ENCODE results near the gene PALLD. TPM values are rescaled to one million over a fixed set of nuclear protein-coding genes. Genes with fewer than 3 reads are reported as not detected.

PALLD gene
- total and polyA plus RNA-seq, 2 of the 13 experiments (the other 11 are each of a cell fraction or from before 2014, with no cell fraction given): 0.50 to 1.5 TPM

GRCh38 chr4:168781926-168782325 is 285.1 kb downstream of the PALLD start:
- intact Hi-C loops (cut with micrococcal nuclease; ENCODE audit: unreplicated experiment) (no loop called here), in situ Hi-C loops (cut with HindIII; ENCODE audit: extremely low pct_ligation_motif_present, low pct_unique_long_range_greater_than_20kb) (no loop called here)
- no peak for ATAC-seq
- BruUV-seq (replicated peaks): no TSS peak
- DNase-seq (ENCODE audit: low spot score): no peak
- Histone ChIP-seq H2AFZ (ENCODE audit: low read length) (no peak overlapping the region), H3K4me3 (replicated peaks in 1 of 3; ENCODE audit: insufficient read depth in 1 of 3, low read depth in 2 of 3, low read length in 3 of 3) (no peak overlapping the region), H3K9me3 (ENCODE audit: low read length) (peaks cover 1% of the 10 kb centered on the region; the same call in 1 of the 2 replicates), H3K79me2 (ENCODE audit: insufficient read depth, low read length) (no peaks in the 10 kb centered on the region), H3K4me2 (ENCODE audit: low read depth, low read length) (no peak overlapping the region), H3K9ac (ENCODE audit: insufficient read depth, low read depth, low read length) (no peak overlapping the region), H3K36me3 (replicated peaks in 1 of 2; ENCODE audit: control insufficient read depth in 1 of 2, insufficient read depth in 2 of 2, low read length in 2 of 2) (no peaks in the 10 kb centered on the region), H3K27ac (ENCODE audit: extremely low read length, insufficient read depth, low read length) (no peak overlapping the region), H3K27me3 (ENCODE audit: control insufficient read depth in 1 of 2, insufficient read depth in 2 of 2, low read length in 2 of 2) (no peaks in the 10 kb centered on the region), H4K20me1 (ENCODE audit: insufficient read depth, low read length) (no peaks in the 10 kb centered on the region), H3K4me1 (ENCODE audit: insufficient read depth, low read length) (no peaks in the 10 kb centered on the region)
- POLR2A ChIA-PET: no interaction called here
- TF ChIP-seq IRF2 (CRISPR knock-in tag; IDR thresholded peaks at IDR 0.05): no peak
- no peak for TF ChIP-seq TRAFD1 (CRISPR knock-in tag; IDR thresholded peaks at IDR 0.05; ENCODE audit: borderline replicate concordance)
- TF ChIP-seq NFE2L2 (IDR thresholded peaks at IDR 0.05; ENCODE audit: low read length): no peak
- TF ChIP-seq ZFP82 (CRISPR knock-in tag; IDR thresholded peaks at IDR 0.05; ENCODE audit: borderline replicate concordance): no peak
- TF ChIP-seq ETV5 (CRISPR knock-in tag; IDR thresholded peaks at IDR 0.05; ENCODE audit: borderline replicate concordance): no peak
- TF ChIP-seq SUZ12 (IDR thresholded peaks at IDR 0.05; ENCODE audit: low read depth, low read length): no peak
- TF ChIP-seq REXO4 (CRISPR knock-in tag; IDR thresholded peaks at IDR 0.05; ENCODE audit: borderline replicate concordance): no peak
- no peak for TF ChIP-seq CHD4 (IDR thresholded peaks at IDR 0.05; ENCODE audit: borderline replicate concordance, low read length)
- no peak for TF ChIP-seq POLR2A (IDR thresholded peaks at IDR 0.05; ENCODE audit: insufficient read depth in 1 of 2, low read depth in 2 of 2, low read length in 2 of 2)
- no peak for TF ChIP-seq SNAPC5 (CRISPR knock-in tag; IDR thresholded peaks at IDR 0.05; ENCODE audit: borderline replicate concordance)
- TF ChIP-seq POGK (CRISPR knock-in tag; conservative IDR thresholded peaks at IDR 0.05): no peak
- WGBS (ENCODE audit: low lambda C conversion rate): 52% methylated on average over 3 of the region's 4 CpGs
- no peak for FAIRE-seq
- CTCF ChIA-PET (ENCODE audit: low intra/inter-chr PET ratio, low total read pairs): no interaction called here
